ENCODE data around the gene OR5P2.

DNA sequence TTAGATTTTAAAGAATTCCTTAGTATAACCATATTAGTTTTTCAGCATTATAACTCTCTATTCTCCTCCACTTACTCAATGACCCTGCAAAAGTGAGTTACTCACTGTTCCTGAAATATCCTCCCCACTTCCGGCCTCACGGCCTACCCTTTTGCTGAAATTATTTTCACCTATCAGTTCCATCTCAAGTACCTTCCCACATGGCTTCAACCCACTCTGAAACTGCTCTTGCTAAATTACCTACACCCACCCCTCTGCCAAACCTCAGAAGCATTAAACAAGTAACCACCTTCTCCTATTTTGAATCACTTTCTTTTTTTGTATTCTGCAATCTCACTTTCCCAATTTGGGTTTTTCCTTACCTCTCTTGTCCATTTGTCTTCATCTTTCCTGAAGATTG lies 37.7 kb downstream of the OR5P2 start:
- TF ChIP-seq, protein P1, sequence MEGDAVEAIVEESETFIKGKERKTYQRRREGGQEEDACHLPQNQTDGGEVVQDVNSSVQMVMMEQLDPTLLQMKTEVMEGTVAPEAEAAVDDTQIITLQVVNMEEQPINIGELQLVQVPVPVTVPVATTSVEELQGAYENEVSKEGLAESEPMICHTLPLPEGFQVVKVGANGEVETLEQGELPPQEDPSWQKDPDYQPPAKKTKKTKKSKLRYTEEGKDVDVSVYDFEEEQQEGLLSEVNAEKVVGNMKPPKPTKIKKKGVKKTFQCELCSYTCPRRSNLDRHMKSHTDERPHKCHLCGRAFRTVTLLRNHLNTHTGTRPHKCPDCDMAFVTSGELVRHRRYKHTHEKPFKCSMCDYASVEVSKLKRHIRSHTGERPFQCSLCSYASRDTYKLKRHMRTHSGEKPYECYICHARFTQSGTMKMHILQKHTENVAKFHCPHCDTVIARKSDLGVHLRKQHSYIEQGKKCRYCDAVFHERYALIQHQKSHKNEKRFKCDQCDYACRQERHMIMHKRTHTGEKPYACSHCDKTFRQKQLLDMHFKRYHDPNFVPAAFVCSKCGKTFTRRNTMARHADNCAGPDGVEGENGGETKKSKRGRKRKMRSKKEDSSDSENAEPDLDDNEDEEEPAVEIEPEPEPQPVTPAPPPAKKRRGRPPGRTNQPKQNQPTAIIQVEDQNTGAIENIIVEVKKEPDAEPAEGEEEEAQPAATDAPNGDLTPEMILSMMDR (IDR thresholded peaks at IDR 0.05; ENCODE audit: low read depth, low read length), result no peak
- TF ChIP-seq MYC (IDR thresholded peaks at IDR 0.05; ENCODE audit: low read depth, low read length) (no peak), POLR2A (IDR thresholded peaks at IDR 0.05; ENCODE audit: extremely low read depth, insufficient read length) (no peak)
- TF ChIP-seq, protein P2, sequence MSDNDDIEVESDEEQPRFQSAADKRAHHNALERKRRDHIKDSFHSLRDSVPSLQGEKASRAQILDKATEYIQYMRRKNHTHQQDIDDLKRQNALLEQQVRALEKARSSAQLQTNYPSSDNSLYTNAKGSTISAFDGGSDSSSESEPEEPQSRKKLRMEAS (IDR thresholded peaks at IDR 0.05; ENCODE audit: low read depth, low read length), result no peak

Measured in NB4 (cell line).